Left ventricle myocardium superior (tissue), 1 donor: ENCODE results near the gene COL8A2. TPM values are rescaled to one million over a fixed set of nuclear protein-coding genes. Genes with fewer than 3 reads are reported as not detected.
A peak's percentile ranks its signal among the peaks of the same experiment; 100 is the strongest.

Source experiments
- ATAC-seq: fragments of 200-7000 bp; cut with Tn5 transposase; one replicate; pipeline ENCODE4 v1.9.1; 2020; ENCODE audit warnings: mild to moderate bottlenecking, moderate library complexity
- DNase-seq: peaks from one replicate; pipeline ENCODE4 v3.0.0-alpha.2; 2020
- intact Hi-C: fragments of 100-400 bp; cut with micrococcal nuclease; formaldehyde crosslinking; loops from one replicate; pipeline ENCODE4 v1.11.0; 2022
- total RNA-seq: library from RNA; stranded (reverse); fragmentation: NEBNext Ultra II Directional; extraction: Animal tissue kit (Norgen Biotek cat#: 25700); gene quantifications from one replicate; pipeline ENCODE4 v1.2.1, GENCODE V29; 2021
- donor health status: DM: no; HTN: yes; CAD: no; lungs with severe emphysema.

Gene COL8A2
- total RNA-seq, 1 donor from 2014 or later = 0.67 TPM

- no peak for ATAC-seq
- intact Hi-C loops = no loop called here
- no peak for DNase-seq
Observed at GRCh38 chr1:36122062-36123030, 2.7 kb downstream of the COL8A2 start.

GRCh38 chr1:36119456-36119855 is 5.6 kb downstream of the COL8A2 start:
- ATAC-seq (no peak), DNase-seq (no peak)
- intact Hi-C loops = no loop called here

GRCh38 chr1:36118447-36119204 is 6.4 kb downstream of the COL8A2 start:
- ATAC-seq (no peak), DNase-seq (no peak)
- intact Hi-C loops = no loop called here

- DNase-seq = no peak
- ATAC-seq = no peak
- intact Hi-C loops = no loop called here
Observed at GRCh38 chr1:36116901-36117300, 8.1 kb downstream of the COL8A2 start.

GRCh38 chr1:36115931-36116330 is 9.1 kb downstream of the COL8A2 start:
- DNase-seq = no peak
- peak; percentile 40 for ATAC-seq
- intact Hi-C loops = no loop called here

GRCh38 chr1:36115200-36115669 is 9.8 kb downstream of the COL8A2 start:
- DNase-seq = peak; percentile 49
- peak; percentile 80 for ATAC-seq
- intact Hi-C loops = no loop called here

- ATAC-seq = no peak
- intact Hi-C loops = no loop called here
Observed at GRCh38 chr1:36114371-36114770, 10.7 kb downstream of the COL8A2 start.

GRCh38 chr1:36112823-36113222 is 12.2 kb downstream of the COL8A2 start:
- intact Hi-C loops = no loop called here
- no peak for ATAC-seq
- DNase-seq = no peak

More at GRCh38 chr1:36114371-36114770, 10.7 kb downstream of the COL8A2 start:
- DNase-seq = no peak

- ATAC-seq = no peak
- DNase-seq = no peak
- intact Hi-C loops = no loop called here
Observed at GRCh38 chr1:36111151-36111550, 13.9 kb downstream of the COL8A2 start.

GRCh38 chr1:36109041-36109679 is 15.9 kb downstream of the COL8A2 start:
- DNase-seq (no peak), ATAC-seq (no peak)
- intact Hi-C loops = no loop called here

GRCh38 chr1:36108314-36108713 is 16.7 kb downstream of the COL8A2 start:
- no peak for DNase-seq
- intact Hi-C loops = no loop called here

GRCh38 chr1:36107394-36107793 is 17.6 kb downstream of the COL8A2 start:
- DNase-seq (no peak), ATAC-seq (no peak)
- intact Hi-C loops = no loop called here

More at GRCh38 chr1:36108314-36108713, 16.7 kb downstream of the COL8A2 start:
- ATAC-seq = no peak

GRCh38 chr1:36106269-36106668 is 18.8 kb downstream of the COL8A2 start:
- no peak for DNase-seq
- no peak for ATAC-seq
- intact Hi-C loops = no loop called here

GRCh38 chr1:36101546-36101945 is 23.5 kb downstream of the COL8A2 start:
- no peak for DNase-seq
- intact Hi-C loops = no loop called here
- no peak for ATAC-seq

- ATAC-seq (no peak), DNase-seq (no peak)
- intact Hi-C loops = no loop called here
Observed at GRCh38 chr1:36100376-36100775, 24.6 kb downstream of the COL8A2 start.

GRCh38 chr1:36099681-36100341 is 25.2 kb downstream of the COL8A2 start:
- DNase-seq (peak; percentile 89), ATAC-seq (peak; percentile 89)
- intact Hi-C loops = loop anchor here (10.0 kb wide), 1 partner anchor 315 kb away; no protein-coding TSS in a partner anchor

- ATAC-seq = no peak
- intact Hi-C loops = loop anchor here (10.0 kb wide), 1 partner anchor 316 kb away; no protein-coding TSS in a partner anchor
- DNase-seq = no peak
Observed at GRCh38 chr1:36098650-36099365, 26.2 kb downstream of the COL8A2 start.
